ENCODE data around the gene ZNF593OS.

GRCh38 chr1:26197301-26197700 lies 25.7 kb upstream of the ZNF593OS start:
- no peak for TF ChIP-seq POLR2A (IDR thresholded peaks at IDR 0.05)
- TF ChIP-seq CTCF (IDR thresholded peaks at IDR 0.05 in 8 of 11, conservative IDR thresholded peaks at IDR 0.05 in 3 of 11), result no peak
- TF ChIP-seq POLR2AphosphoS5 (IDR thresholded peaks at IDR 0.05), result no peak

All from spleen (tissue), 7 donors.